WTC11 (cell line): Measurements from ENCODE around the gene MYPOP. TPM values are rescaled to one million over a fixed set of nuclear protein-coding genes. Genes with fewer than 3 reads are reported as not detected.
A peak's percentile ranks its signal among the peaks of the same experiment; 100 is the strongest.

ENCODE experiments used
- ELF4 ChIP-seq: sonication (generic); formaldehyde crosslinking; IDR thresholded peaks from 2 replicates; pipeline ENCODE4 v1.8.1; 2022; ENCODE audit warnings: low read depth, mild to moderate bottlenecking, moderate library complexity, missing genetic modification reagents
- FOXJ3 ChIP-seq: sonication (generic); formaldehyde crosslinking; IDR thresholded peaks from 2 replicates; pipeline ENCODE4 v1.9.0; 2021; ENCODE audit warnings: missing genetic modification reagents, mild to moderate bottlenecking, borderline replicate concordance
- GABPB1 ChIP-seq: sonication (generic); formaldehyde crosslinking; IDR thresholded peaks from 2 replicates; pipeline ENCODE4 v1.8.1; 2023; ENCODE audit warnings: mild to moderate bottlenecking, missing genetic modification reagents
- GTF2I ChIP-seq: fragments of 250-450 bp; sonication (Bioruptor Pico); conservative IDR thresholded peaks from 2 replicates; pipeline ENCODE4 v1.4.0; 2021; ENCODE audit warnings: mild to moderate bottlenecking
- JAZF1 ChIP-seq: fragments of 250-450 bp; sonication (Bioruptor Pico); IDR thresholded peaks from 2 replicates; pipeline ENCODE4 v1.9.0; 2021; ENCODE audit warnings: moderate library complexity, mild to moderate bottlenecking, inconsistent platforms
- KAT7 ChIP-seq: sonication (generic); formaldehyde crosslinking; IDR thresholded peaks from 2 replicates; pipeline ENCODE4 v1.8.1; 2023; ENCODE audit warnings: missing genetic modification reagents, mild to moderate bottlenecking, borderline replicate concordance
- MXD4 ChIP-seq: fragments of 250-450 bp; sonication (Bioruptor Pico); IDR thresholded peaks from 2 replicates; pipeline ENCODE4 v1.8.0; 2021; ENCODE audit warnings: mild to moderate bottlenecking, moderate library complexity, borderline replicate concordance
- NFE2L1 ChIP-seq: sonication (generic); formaldehyde crosslinking; IDR thresholded peaks from 2 replicates; pipeline ENCODE4 v1.8.1; 2023; ENCODE audit warnings: missing genetic modification reagents
- NR1H2 ChIP-seq: sonication (generic); formaldehyde crosslinking; IDR thresholded peaks from 2 replicates; pipeline ENCODE4 v1.9.0; 2021; ENCODE audit warnings: mild to moderate bottlenecking, moderate library complexity, missing genetic modification reagents
- RORB ChIP-seq: fragments of 250-450 bp; sonication (Bioruptor Pico); IDR thresholded peaks from 2 replicates; pipeline ENCODE4 v1.9.0; 2021; ENCODE audit warnings: mild to moderate bottlenecking
- SMAD4 ChIP-seq: sonication (generic); formaldehyde crosslinking; IDR thresholded peaks from 2 replicates; pipeline ENCODE4 v1.8.0; 2022; ENCODE audit warnings: mild to moderate bottlenecking, missing genetic modification reagents
- TP53 ChIP-seq: sonication (generic); formaldehyde crosslinking; IDR thresholded peaks from 2 replicates; pipeline ENCODE4 v1.8.1; 2023; ENCODE audit warnings: mild to moderate bottlenecking, missing genetic modification reagents
- ZNF396 ChIP-seq: fragments of 250-450 bp; sonication (Bioruptor Pico); IDR thresholded peaks from 2 replicates; pipeline ENCODE4 v1.8.0; 2021; ENCODE audit warnings: mild to moderate bottlenecking, moderate library complexity, borderline replicate concordance
- total RNA-seq: library from RNA; stranded (reverse); gene quantifications from 3 replicates; pipeline ENCODE4 v1.2.3, GENCODE V29; 2021
- TF ChIP-seq, protein P1 (sequence below): sonication (generic); formaldehyde crosslinking; conservative IDR thresholded peaks from 2 replicates; pipeline ENCODE4 v1.8.1; 2023; ENCODE audit warnings: mild to moderate bottlenecking, low read depth, missing genetic modification reagents, moderate library complexity
- TF ChIP-seq, protein P2 (sequence below): fragments of 250-450 bp; sonication (Bioruptor Pico); IDR thresholded peaks from 2 replicates; pipeline ENCODE4 v1.8.0; 2021; ENCODE audit warnings: mild to moderate bottlenecking
- TF ChIP-seq, protein P3 (sequence below): sonication (generic); formaldehyde crosslinking; IDR thresholded peaks from 2 replicates; pipeline ENCODE4 v1.8.0; 2022; ENCODE audit warnings: missing genetic modification reagents
- TF ChIP-seq, protein P4 (sequence below): sonication (generic); formaldehyde crosslinking; IDR thresholded peaks from 2 replicates; pipeline ENCODE4 v1.8.0; 2022; ENCODE audit warnings: mild to moderate bottlenecking, missing genetic modification reagents
- TF ChIP-seq, protein P5 (sequence below): fragments of 250-450 bp; sonication (Bioruptor Pico); IDR thresholded peaks from 2 replicates; pipeline ENCODE4 v1.9.0; 2021; ENCODE audit warnings: mild to moderate bottlenecking
- TF ChIP-seq, protein P6 (sequence below): sonication (generic); formaldehyde crosslinking; IDR thresholded peaks from 2 replicates; pipeline ENCODE4 v1.8.0; 2023; ENCODE audit warnings: missing genetic modification reagents, mild to moderate bottlenecking, borderline replicate concordance
- TF ChIP-seq, protein P7 (sequence below): sonication (generic); formaldehyde crosslinking; IDR thresholded peaks from 2 replicates; pipeline ENCODE4 v1.8.0; 2022; ENCODE audit warnings: mild to moderate bottlenecking, missing genetic modification reagents
- TF ChIP-seq, protein P8 (sequence below): sonication (generic); formaldehyde crosslinking; IDR thresholded peaks from 2 replicates; pipeline ENCODE4 v1.8.1; 2022; ENCODE audit warnings: mild to moderate bottlenecking, moderate library complexity, missing genetic modification reagents
- TF ChIP-seq, protein P9 (sequence below): sonication (generic); formaldehyde crosslinking; IDR thresholded peaks from 2 replicates; pipeline ENCODE4 v1.8.1; 2022; ENCODE audit warnings: mild to moderate bottlenecking, missing genetic modification reagents, moderate library complexity, borderline replicate concordance

The MYPOP gene
- total RNA-seq, 1 experiment from 2014 or later: 13.6 TPM

DNA sequence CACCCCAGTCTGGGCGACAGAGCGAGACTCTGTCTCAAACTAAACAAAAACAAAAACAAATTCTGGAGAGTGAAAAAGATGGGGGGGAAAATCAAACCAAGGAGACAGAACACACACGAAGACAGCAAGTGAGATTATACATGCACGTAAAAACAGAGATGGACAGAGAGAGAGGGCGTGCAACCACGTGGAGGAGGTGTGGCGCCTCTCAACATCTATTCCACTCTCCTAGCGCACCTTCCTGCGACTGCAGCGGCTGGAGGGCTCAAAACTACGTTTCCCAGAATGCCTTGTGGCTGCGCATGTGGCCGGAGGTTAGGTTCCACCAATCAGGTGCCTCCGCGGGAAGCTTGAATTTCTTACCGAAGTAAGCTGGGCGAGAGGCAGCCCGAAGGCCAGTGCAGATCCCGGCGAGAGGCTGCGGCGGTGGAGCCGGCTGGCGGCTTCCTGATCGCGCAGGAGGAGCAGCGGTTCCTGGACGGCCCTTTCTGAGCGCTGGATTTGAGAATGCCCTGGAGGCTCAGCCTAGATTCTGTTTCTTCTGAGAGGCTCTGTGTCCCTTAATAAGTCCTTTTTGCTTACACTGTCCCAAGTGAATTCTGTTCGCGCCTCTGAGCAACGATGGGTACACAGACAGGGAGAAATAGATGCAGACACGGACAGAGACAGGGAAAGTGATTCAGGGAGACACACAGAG is 25.3 kb upstream of the MYPOP start (continued):
- TF ChIP-seq, protein P1, sequence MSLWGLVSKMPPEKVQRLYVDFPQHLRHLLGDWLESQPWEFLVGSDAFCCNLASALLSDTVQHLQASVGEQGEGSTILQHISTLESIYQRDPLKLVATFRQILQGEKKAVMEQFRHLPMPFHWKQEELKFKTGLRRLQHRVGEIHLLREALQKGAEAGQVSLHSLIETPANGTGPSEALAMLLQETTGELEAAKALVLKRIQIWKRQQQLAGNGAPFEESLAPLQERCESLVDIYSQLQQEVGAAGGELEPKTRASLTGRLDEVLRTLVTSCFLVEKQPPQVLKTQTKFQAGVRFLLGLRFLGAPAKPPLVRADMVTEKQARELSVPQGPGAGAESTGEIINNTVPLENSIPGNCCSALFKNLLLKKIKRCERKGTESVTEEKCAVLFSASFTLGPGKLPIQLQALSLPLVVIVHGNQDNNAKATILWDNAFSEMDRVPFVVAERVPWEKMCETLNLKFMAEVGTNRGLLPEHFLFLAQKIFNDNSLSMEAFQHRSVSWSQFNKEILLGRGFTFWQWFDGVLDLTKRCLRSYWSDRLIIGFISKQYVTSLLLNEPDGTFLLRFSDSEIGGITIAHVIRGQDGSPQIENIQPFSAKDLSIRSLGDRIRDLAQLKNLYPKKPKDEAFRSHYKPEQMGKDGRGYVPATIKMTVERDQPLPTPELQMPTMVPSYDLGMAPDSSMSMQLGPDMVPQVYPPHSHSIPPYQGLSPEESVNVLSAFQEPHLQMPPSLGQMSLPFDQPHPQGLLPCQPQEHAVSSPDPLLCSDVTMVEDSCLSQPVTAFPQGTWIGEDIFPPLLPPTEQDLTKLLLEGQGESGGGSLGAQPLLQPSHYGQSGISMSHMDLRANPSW: no peak
- TF ChIP-seq, protein P2, sequence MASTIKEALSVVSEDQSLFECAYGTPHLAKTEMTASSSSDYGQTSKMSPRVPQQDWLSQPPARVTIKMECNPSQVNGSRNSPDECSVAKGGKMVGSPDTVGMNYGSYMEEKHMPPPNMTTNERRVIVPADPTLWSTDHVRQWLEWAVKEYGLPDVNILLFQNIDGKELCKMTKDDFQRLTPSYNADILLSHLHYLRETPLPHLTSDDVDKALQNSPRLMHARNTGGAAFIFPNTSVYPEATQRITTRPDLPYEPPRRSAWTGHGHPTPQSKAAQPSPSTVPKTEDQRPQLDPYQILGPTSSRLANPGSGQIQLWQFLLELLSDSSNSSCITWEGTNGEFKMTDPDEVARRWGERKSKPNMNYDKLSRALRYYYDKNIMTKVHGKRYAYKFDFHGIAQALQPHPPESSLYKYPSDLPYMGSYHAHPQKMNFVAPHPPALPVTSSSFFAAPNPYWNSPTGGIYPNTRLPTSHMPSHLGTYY (CRISPR knock-in tag): no peak
- TF ChIP-seq JAZF1 (CRISPR knock-in tag): no peak
- TF ChIP-seq ZNF396 (CRISPR knock-in tag): no peak
- no peak for TF ChIP-seq KAT7
- TF ChIP-seq, protein P3, sequence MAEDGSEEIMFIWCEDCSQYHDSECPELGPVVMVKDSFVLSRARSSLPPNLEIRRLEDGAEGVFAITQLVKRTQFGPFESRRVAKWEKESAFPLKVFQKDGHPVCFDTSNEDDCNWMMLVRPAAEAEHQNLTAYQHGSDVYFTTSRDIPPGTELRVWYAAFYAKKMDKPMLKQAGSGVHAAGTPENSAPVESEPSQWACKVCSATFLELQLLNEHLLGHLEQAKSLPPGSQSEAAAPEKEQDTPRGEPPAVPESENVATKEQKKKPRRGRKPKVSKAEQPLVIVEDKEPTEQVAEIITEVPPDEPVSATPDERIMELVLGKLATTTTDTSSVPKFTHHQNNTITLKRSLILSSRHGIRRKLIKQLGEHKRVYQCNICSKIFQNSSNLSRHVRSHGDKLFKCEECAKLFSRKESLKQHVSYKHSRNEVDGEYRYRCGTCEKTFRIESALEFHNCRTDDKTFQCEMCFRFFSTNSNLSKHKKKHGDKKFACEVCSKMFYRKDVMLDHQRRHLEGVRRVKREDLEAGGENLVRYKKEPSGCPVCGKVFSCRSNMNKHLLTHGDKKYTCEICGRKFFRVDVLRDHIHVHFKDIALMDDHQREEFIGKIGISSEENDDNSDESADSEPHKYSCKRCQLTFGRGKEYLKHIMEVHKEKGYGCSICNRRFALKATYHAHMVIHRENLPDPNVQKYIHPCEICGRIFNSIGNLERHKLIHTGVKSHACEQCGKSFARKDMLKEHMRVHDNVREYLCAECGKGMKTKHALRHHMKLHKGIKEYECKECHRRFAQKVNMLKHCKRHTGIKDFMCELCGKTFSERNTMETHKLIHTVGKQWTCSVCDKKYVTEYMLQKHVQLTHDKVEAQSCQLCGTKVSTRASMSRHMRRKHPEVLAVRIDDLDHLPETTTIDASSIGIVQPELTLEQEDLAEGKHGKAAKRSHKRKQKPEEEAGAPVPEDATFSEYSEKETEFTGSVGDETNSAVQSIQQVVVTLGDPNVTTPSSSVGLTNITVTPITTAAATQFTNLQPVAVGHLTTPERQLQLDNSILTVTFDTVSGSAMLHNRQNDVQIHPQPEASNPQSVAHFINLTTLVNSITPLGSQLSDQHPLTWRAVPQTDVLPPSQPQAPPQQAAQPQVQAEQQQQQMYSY: peak; percentile 44; the same call in 1 of the 2 replicates
- TF ChIP-seq, protein P4, sequence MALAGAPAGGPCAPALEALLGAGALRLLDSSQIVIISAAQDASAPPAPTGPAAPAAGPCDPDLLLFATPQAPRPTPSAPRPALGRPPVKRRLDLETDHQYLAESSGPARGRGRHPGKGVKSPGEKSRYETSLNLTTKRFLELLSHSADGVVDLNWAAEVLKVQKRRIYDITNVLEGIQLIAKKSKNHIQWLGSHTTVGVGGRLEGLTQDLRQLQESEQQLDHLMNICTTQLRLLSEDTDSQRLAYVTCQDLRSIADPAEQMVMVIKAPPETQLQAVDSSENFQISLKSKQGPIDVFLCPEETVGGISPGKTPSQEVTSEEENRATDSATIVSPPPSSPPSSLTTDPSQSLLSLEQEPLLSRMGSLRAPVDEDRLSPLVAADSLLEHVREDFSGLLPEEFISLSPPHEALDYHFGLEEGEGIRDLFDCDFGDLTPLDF (CRISPR knock-in tag): 0 out of 2 replicates have a peak, but pooled peaks have one; percentile 72
- TF ChIP-seq, protein P5, sequence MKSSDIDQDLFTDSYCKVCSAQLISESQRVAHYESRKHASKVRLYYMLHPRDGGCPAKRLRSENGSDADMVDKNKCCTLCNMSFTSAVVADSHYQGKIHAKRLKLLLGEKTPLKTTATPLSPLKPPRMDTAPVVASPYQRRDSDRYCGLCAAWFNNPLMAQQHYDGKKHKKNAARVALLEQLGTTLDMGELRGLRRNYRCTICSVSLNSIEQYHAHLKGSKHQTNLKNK (CRISPR knock-in tag): no peak
- TF ChIP-seq NR1H2 (CRISPR knock-in tag): no peak
- TF ChIP-seq TP53: no peak
- TF ChIP-seq, protein P6, sequence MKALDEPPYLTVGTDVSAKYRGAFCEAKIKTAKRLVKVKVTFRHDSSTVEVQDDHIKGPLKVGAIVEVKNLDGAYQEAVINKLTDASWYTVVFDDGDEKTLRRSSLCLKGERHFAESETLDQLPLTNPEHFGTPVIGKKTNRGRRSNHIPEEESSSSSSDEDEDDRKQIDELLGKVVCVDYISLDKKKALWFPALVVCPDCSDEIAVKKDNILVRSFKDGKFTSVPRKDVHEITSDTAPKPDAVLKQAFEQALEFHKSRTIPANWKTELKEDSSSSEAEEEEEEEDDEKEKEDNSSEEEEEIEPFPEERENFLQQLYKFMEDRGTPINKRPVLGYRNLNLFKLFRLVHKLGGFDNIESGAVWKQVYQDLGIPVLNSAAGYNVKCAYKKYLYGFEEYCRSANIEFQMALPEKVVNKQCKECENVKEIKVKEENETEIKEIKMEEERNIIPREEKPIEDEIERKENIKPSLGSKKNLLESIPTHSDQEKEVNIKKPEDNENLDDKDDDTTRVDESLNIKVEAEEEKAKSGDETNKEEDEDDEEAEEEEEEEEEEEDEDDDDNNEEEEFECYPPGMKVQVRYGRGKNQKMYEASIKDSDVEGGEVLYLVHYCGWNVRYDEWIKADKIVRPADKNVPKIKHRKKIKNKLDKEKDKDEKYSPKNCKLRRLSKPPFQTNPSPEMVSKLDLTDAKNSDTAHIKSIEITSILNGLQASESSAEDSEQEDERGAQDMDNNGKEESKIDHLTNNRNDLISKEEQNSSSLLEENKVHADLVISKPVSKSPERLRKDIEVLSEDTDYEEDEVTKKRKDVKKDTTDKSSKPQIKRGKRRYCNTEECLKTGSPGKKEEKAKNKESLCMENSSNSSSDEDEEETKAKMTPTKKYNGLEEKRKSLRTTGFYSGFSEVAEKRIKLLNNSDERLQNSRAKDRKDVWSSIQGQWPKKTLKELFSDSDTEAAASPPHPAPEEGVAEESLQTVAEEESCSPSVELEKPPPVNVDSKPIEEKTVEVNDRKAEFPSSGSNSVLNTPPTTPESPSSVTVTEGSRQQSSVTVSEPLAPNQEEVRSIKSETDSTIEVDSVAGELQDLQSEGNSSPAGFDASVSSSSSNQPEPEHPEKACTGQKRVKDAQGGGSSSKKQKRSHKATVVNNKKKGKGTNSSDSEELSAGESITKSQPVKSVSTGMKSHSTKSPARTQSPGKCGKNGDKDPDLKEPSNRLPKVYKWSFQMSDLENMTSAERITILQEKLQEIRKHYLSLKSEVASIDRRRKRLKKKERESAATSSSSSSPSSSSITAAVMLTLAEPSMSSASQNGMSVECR (CRISPR knock-in tag): no peak
- no peak for TF ChIP-seq MXD4 (CRISPR knock-in tag)
- TF ChIP-seq, protein P7, sequence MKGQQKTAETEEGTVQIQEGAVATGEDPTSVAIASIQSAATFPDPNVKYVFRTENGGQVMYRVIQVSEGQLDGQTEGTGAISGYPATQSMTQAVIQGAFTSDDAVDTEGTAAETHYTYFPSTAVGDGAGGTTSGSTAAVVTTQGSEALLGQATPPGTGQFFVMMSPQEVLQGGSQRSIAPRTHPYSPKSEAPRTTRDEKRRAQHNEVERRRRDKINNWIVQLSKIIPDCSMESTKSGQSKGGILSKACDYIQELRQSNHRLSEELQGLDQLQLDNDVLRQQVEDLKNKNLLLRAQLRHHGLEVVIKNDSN: peak; percentile 90
- TF ChIP-seq SMAD4 (CRISPR knock-in tag): no peak
- no peak for TF ChIP-seq RORB
- no peak for TF ChIP-seq GTF2I
- peak; percentile 58; the same call in 1 of the 2 replicates for TF ChIP-seq GABPB1 (CRISPR knock-in tag)
- no peak for TF ChIP-seq ELF4 (CRISPR knock-in tag)
- TF ChIP-seq, protein P8, sequence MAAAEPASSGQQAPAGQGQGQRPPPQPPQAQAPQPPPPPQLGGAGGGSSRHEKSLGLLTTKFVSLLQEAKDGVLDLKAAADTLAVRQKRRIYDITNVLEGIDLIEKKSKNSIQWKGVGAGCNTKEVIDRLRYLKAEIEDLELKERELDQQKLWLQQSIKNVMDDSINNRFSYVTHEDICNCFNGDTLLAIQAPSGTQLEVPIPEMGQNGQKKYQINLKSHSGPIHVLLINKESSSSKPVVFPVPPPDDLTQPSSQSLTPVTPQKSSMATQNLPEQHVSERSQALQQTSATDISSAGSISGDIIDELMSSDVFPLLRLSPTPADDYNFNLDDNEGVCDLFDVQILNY (CRISPR knock-in tag): peak; percentile 100
- peak; percentile 90; the same call in 1 of the 2 replicates for TF ChIP-seq NFE2L1 (CRISPR knock-in tag)
- TF ChIP-seq FOXJ3: no peak
- TF ChIP-seq, protein P9, sequence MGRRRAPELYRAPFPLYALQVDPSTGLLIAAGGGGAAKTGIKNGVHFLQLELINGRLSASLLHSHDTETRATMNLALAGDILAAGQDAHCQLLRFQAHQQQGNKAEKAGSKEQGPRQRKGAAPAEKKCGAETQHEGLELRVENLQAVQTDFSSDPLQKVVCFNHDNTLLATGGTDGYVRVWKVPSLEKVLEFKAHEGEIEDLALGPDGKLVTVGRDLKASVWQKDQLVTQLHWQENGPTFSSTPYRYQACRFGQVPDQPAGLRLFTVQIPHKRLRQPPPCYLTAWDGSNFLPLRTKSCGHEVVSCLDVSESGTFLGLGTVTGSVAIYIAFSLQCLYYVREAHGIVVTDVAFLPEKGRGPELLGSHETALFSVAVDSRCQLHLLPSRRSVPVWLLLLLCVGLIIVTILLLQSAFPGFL (CRISPR knock-in tag): no peak
